ENCODE measurements around the gene PDE4B. TPM values are rescaled to one million over a fixed set of nuclear protein-coding genes. Genes with fewer than 3 reads are reported as not detected.

Gene PDE4B
- total and polyA plus RNA-seq, 9 of the 15 experiments (the other 6 are each of a cell fraction or from before 2014, with no cell fraction given) = 0.09 TPM; not detected in 8

DNA sequence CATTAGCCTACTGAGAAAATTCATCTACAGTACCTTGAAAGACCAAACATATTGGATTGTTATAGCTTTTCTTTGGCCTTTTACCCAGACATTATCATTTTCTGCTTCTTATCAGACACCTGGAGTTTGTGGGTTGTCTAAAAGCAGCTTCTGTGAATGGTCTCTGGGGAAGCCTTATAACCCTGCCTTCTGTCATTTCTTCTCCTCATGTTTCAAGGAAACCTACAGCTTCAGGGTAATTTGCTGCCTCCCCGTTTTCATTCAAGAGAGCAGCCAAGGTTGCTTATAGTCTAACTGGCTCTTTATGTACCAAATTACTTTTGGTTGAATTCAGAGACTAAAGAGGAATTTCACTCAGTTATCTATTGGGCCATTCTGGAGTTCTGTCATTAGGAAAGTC is 453.0 kb downstream of the PDE4B start:
- ChIA-PET POLR2A (interaction anchor here (0.7 kb wide), 1 partner anchor 10 kb away, joined by 3 read pairs; no protein-coding TSS in a partner anchor), CTCF (ENCODE audit: low intra/inter-chr PET ratio) (interaction anchor here (1.2 kb wide), 1 partner anchor 287 kb away, joined by 3 read pairs; no protein-coding TSS in a partner anchor)
- intact Hi-C loops (cut with micrococcal nuclease) = loop anchor here (10.0 kb wide), 1 partner anchor 1181 kb away; no protein-coding TSS in a partner anchor
- Histone ChIP-seq H3K4me2 (ENCODE audit: insufficient read depth, low read length) (no peak overlapping the region), H3K9ac (ENCODE audit: insufficient read depth in 1 of 2, low read depth in 2 of 2, low read length in 2 of 2) (no peak overlapping the region), H3K4me1 (replicated peaks in 1 of 2; ENCODE audit: control insufficient read depth in 2 of 2, insufficient read depth in 2 of 2, low read length in 2 of 2) (no peaks in the 10 kb centered on the region), H3K27ac (ENCODE audit: extremely low read depth, low read depth, low read length) (no peak overlapping the region), H3K79me2 (ENCODE audit: control insufficient read depth, insufficient read depth, low read length) (no peaks in the 10 kb centered on the region), H4K20me1 (replicated peaks; ENCODE audit: control insufficient read depth, insufficient read depth, low read length) (no peaks in the 10 kb centered on the region), H3K27me3 (ENCODE audit: control insufficient read depth in 2 of 2, insufficient read depth in 2 of 2, low read length in 2 of 2) (peaks cover 0 to 2% of the 10 kb centered on the region in 2 experiments; a peak in 1 of 5 replicates), H3K9me3 (replicated peaks; ENCODE audit: control insufficient read depth, insufficient read depth, low read depth, low read length) (no peaks in the 10 kb centered on the region), H3K9me1 (ENCODE audit: control insufficient read depth, insufficient read depth, low read length) (no peaks in the 10 kb centered on the region), H3K4me3 (no peak overlapping the region), H2AFZ (ENCODE audit: low read depth, low read length) (no peak overlapping the region), H3K36me3 (ENCODE audit: control insufficient read depth, insufficient read depth, low read length) (no peaks in the 10 kb centered on the region)
- TF ChIP-seq ZNF644 (tag; IDR thresholded peaks at IDR 0.05; ENCODE audit: low read depth) (no peak), NFE2L1 (tag; IDR thresholded peaks at IDR 0.05; ENCODE audit: borderline replicate concordance, low read depth) (no peak), ZKSCAN8 (CRISPR knock-in tag; IDR thresholded peaks at IDR 0.05) (no peak), ARID1B (IDR thresholded peaks at IDR 0.05) (no peak), HLTF (IDR thresholded peaks at IDR 0.05) (no peak), WHSC1 (IDR thresholded peaks at IDR 0.05; ENCODE audit: low read length) (no peak), NFATC3 (IDR thresholded peaks at IDR 0.05) (no peak)
- no TSS peak for BruUV-seq (replicated peaks)
- WGBS (ENCODE audit: insufficient coverage, low coverage, missing lambda C conversion rate) = 0% methylated on average over 1 of the region's 1 CpG
- ATAC-seq (no peak), DNase-seq (ENCODE audit: extremely low read depth in 1 of 4, low spot score in 3 of 4) (no peak), FAIRE-seq (no peak)
- in situ Hi-C loops (cut with MboI) = loop anchor here (10.0 to 25.0 kb wide), 3 partner anchors 199 to 1183 kb away; no protein-coding TSS in a partner anchor
